IPS-18a (cell line): ENCODE data around the gene KLF11.

Experiments
- H3K27ac ChIP-seq: one replicate; pipeline ENCODE4 v1.5.1; 2013; ENCODE audit warnings: low read length
- H3K27me3 ChIP-seq: one replicate; pipeline ENCODE4 v1.6.1; 2013; ENCODE audit warnings: mild to moderate bottlenecking, low read length; ENCODE audit not compliant: control insufficient read depth, insufficient read depth
- H3K36me3 ChIP-seq: one replicate; pipeline ENCODE4 v1.6.1; 2013; ENCODE audit warnings: low read depth, low read length; ENCODE audit not compliant: control insufficient read depth
- H3K4me1 ChIP-seq: one replicate; pipeline ENCODE4 v1.6.1; 2013; ENCODE audit warnings: low read depth, low read length; ENCODE audit not compliant: control insufficient read depth
- H3K4me3 ChIP-seq: one replicate; pipeline ENCODE4 v1.5.1; 2013; ENCODE audit warnings: low read length
- H3K9ac ChIP-seq: one replicate; pipeline ENCODE4 v1.6.1; 2013; ENCODE audit warnings: mild to moderate bottlenecking, low read length, moderate library complexity
- H3K9me3 ChIP-seq: one replicate; pipeline ENCODE4 v1.6.1; 2013; ENCODE audit warnings: low read depth, low read length; ENCODE audit not compliant: control insufficient read depth

The KLF11 gene

DNA sequence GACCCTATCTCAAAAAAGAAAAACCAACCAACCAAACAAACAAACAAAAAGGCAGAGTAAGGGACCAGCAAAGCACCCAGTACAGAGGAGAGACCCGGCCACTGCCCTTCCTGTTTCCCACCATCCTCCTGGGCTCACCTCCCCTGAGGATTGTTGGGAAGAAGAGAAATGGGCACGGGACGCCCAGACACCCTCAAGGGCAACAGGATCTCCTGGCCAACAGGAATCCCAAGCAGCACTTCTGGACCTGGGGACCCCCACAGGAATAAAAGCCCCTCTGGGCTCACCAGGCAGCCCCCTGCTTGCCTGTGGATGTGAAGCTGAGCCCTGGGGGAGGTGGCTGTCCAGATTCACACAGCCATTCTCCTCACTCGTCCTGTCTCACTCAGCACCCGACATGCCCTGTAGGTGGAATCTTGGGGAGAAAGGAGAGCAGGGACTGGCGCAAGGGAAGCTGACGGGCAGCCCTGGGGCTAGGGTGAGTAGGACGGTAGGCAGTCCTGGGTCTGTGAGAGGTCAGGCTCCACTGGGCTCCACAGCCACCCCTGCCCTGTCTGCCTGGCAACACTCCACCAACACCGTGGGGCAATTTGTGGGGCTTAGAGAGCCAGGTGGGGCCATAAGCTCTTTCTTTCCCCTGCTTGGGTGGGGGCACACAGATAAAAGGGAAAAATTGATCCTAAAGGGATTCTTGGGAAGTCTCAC is 18.0 kb downstream of the KLF11 start:
- Histone ChIP-seq H3K4me1 (peaks cover 12% of the 10 kb centered on the region), H3K36me3 (no peaks in the 10 kb centered on the region), H3K27me3 (no peaks in the 10 kb centered on the region), H3K4me3 (no peak overlapping the region), H3K9me3 (no peaks in the 10 kb centered on the region), H3K27ac (no peak overlapping the region), H3K9ac (no peak overlapping the region)

DNA sequence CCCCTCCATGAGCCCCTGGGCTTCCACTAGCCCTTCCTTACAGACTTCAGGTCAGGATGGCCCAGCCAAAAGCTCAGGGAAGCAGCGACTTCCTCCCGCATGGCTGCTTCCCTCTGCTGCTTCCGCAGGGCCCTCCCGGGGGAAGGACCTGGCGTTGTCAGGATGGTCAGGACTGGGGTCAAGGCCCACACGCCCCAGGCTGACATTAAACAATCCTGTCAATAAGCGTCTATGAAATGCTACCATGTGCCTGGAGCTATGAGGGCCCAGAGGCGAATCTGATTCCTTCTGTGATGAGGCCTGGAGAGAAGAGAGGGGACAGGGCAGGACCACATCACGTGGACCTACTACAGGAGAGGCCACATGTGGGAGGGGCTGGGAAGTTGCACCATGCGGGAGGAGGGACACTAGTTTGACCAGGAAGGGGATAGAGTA is 19.6 kb downstream of the KLF11 start:
- Histone ChIP-seq H3K36me3 (no peaks in the 10 kb centered on the region), H3K4me3 (no peak overlapping the region), H3K27ac (no peak overlapping the region), H3K4me1 (peaks cover 5% of the 10 kb centered on the region), H3K27me3 (no peaks in the 10 kb centered on the region), H3K9ac (no peak overlapping the region), H3K9me3 (no peaks in the 10 kb centered on the region)

DNA sequence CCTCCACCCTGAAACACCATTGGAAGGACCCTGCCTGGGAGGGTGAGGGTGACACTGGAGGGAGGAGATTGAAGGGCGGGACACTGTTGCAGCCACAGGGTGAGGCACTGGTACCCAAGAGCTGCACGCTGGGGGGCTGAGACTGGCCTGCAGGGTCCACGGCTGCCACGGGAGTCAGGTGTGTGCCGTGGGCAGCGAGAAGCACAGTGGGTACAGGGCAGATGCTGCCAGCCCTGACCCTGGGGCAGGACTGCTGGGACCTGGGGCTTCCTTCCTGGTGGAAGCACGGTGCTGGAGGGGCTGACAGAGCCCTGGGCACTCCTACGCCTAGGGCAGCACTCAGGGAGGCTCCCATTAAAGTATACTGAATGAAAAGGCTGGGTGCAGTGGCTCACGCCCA is 20.2 kb downstream of the KLF11 start:
- Histone ChIP-seq H3K36me3 (no peaks in the 10 kb centered on the region), H3K27ac (no peak overlapping the region), H3K9ac (no peak overlapping the region), H3K9me3 (no peaks in the 10 kb centered on the region), H3K4me3 (no peak overlapping the region), H3K27me3 (no peaks in the 10 kb centered on the region), H3K4me1 (peaks cover 5% of the 10 kb centered on the region)

DNA sequence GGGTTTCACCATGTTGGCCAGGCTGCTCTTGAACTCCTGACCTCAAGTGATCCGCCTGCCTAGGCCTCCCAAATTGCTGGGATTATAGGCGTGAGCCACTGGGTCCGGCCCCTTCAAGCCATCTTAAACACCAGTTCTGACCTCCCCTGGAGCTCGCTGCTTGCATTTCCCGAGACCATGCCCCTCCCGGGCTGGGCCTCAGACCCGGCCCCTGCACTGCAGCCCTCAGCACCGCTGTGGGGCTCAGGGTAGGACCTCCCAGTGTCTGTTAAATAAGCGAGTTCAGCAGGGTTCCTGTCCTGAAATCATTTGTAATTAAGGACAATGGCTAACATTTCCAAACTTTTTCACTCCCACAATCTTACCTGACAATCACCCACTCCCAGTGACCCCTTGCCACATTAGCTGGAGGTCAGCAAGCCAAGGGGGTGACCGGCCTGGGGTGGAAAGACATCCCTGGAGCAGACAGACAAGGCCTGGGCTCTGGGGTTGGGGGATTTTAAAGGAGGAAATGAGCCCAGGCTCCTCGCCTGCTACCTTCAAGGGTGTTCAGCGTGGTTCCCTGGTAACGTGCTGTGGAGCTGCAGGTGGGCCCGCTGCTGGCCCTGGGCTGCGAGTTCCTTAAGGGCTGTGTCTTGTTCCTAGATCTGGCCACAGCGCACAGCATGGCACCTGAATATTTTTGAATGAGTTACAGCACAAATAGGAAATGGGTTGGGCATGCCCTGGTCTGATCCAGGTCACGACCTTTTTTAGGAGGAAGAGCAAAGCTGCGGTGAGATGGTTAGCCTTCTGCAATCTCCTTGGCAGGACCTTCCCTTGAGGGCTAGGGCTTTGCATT is 21.8 kb downstream of the KLF11 start:
- H3K4me1 ChIP-seq: peaks cover 5% of the 10 kb centered on the region
- no peak overlapping the region for H3K27ac ChIP-seq

DNA sequence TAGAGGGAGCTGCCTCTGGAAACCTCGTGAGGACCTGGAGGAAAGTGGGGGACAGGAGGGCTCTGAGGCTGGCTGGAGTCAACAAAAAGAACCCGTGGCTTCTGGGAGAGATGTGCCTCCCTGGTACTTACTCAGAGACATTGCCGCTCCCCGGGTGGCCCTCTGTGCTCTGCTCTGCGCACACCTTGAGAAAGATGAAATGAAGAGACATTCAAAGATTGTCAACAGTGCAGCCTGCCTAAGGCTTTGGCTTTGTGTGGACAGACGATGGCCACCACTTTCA is 22.4 kb downstream of the KLF11 start:
- H3K27ac ChIP-seq: no peak overlapping the region
- H3K9me3 ChIP-seq: no peaks in the 10 kb centered on the region
- no peak overlapping the region for H3K9ac ChIP-seq
- H3K27me3 ChIP-seq: no peaks in the 10 kb centered on the region
- peaks cover 5% of the 10 kb centered on the region for H3K4me1 ChIP-seq
- H3K4me3 ChIP-seq: no peak overlapping the region
- no peaks in the 10 kb centered on the region for H3K36me3 ChIP-seq

More for the DNA sequence above, 21.8 kb downstream of the KLF11 start:
- Histone ChIP-seq H3K27me3 (no peaks in the 10 kb centered on the region), H3K9me3 (no peaks in the 10 kb centered on the region), H3K36me3 (no peaks in the 10 kb centered on the region), H3K4me3 (no peak overlapping the region), H3K9ac (no peak overlapping the region)

DNA sequence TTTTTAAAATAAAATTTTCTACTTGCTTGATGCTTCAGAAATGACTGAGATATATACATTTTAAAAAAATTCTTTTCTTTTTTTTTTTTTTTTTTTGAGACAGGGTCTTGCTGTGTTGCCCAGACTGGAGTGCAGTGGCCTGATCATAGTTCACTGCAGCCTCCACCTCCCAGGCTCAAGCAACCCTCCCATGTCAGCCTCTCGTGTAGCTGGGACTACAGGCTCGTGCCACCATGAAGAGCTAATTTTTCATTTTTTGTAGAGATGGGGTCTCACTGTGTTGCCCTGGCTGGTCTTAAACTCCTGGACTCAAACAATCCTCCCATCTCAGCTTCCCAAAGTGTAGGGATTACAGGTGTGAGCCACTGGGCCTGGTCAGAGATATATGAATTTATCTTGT is 24.0 kb downstream of the KLF11 start:
- Histone ChIP-seq H3K9me3 (no peaks in the 10 kb centered on the region), H3K36me3 (no peaks in the 10 kb centered on the region), H3K4me1 (peaks cover 5% of the 10 kb centered on the region), H3K4me3 (no peak overlapping the region), H3K27ac (no peak overlapping the region), H3K27me3 (no peaks in the 10 kb centered on the region), H3K9ac (no peak overlapping the region)

DNA sequence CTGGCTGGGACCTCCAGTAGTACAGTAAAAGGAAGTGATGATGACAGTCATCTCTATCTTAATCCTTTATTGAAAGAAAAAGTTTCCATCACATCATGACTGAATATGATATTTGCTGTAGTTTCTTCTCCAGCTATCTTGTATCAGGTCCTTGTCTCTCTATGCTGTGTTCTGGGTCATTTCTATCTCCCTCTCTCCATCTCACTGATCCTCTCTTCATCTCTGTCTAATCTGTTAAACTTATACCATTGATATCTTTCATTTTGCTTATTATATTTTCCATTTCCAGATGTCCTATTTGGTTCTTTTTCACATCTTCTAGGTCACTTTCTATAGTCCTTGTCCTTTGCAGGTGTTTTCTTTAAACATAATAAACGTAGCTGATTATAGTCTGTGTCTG is 24.5 kb downstream of the KLF11 start:
- peaks cover 5% of the 10 kb centered on the region for H3K4me1 ChIP-seq
- no peaks in the 10 kb centered on the region for H3K27me3 ChIP-seq
- no peak overlapping the region for H3K4me3 ChIP-seq
- no peak overlapping the region for H3K9ac ChIP-seq
- H3K36me3 ChIP-seq: no peaks in the 10 kb centered on the region
- H3K9me3 ChIP-seq: no peaks in the 10 kb centered on the region
- no peak overlapping the region for H3K27ac ChIP-seq

DNA sequence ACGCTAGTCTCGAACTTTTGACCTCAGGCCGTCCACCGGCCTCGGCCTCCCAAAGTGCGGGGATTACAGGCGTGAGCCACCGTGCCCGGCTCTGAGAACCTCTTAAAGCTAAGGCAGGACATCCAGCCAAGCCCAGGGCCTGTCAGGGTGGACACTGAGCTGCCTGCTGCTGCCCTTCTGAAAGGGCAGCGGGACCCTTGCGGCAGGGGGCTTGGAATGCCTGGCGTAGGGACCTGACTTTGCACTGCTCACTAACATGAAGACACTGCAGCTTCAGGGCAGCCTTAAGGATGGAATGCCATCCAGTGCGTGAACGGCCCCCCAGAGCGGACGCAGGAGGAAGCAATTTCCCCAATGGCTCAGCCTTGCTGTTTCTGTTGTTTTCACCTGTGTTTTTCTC is 27.8 kb downstream of the KLF11 start:
- Histone ChIP-seq H3K4me3 (no peak overlapping the region), H3K27me3 (peaks cover 4% of the 10 kb centered on the region), H3K27ac (no peak overlapping the region), H3K4me1 (peaks cover 6% of the 10 kb centered on the region), H3K9ac (no peak overlapping the region), H3K36me3 (no peaks in the 10 kb centered on the region), H3K9me3 (no peaks in the 10 kb centered on the region)

DNA sequence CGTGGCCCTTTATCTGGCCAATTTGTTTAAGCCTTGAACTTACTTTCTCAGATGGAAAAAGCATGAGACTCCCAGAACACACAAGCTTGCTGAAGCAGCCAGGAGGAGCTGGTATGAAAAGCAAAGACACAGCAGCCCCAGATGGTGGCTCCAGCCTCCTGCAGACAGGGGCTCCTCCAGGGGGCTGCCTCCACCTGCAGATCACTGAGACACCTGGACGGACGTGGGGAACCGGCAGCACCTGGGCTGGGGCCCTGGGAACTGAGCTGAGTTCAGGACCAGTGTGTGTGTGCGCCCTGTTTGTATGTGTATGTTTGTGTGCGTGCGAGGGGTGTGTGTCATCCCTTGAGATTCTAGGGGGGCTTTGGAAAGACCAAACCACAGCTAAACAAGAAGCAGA is 28.2 kb downstream of the KLF11 start:
- Histone ChIP-seq H3K4me1 (peaks cover 6% of the 10 kb centered on the region), H3K27ac (no peak overlapping the region), H3K36me3 (no peaks in the 10 kb centered on the region), H3K27me3 (peaks cover 8% of the 10 kb centered on the region), H3K9me3 (no peaks in the 10 kb centered on the region), H3K9ac (no peak overlapping the region), H3K4me3 (no peak overlapping the region)

DNA sequence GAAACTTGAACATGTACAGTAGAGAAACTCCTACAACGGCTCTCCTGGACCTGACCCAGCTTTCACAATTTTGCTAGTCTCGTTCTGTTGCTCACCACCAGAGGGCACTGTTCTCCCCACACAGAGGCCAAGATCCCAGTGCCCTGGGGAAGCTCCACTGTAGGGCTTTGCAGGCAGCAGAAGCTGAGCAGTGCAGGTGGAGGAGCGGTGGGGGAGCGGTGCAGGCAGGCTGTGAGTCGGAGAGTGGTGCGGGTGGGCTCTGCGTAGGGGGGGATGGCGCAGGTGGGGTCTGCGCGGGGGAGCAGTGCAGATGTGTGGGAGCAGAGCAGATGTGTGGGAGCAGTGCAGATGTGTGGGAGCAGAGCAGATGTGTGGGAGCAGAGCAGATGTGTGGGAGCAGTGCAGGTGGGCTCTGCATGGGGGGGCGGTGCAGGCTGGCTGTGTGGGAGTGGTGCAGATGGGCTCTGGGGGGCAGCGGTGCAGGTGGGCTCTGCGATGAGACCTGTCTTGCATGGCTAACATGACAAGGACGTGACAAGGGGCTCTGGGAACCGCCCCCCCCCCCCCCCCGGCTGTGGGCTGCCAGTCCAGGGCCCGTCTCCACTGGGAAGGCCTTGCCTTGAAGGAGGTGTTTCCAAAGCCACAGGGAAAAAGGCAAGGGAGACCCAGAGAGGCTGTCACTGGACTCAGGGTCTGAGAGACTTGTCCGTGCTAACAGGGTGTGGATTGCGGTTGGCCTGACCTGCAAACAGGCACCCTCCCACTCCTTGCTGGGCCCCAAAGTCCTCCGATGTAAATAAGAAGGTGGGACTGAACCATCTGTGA is 29.5 kb downstream of the KLF11 start:
- Histone ChIP-seq H3K9me3 (no peaks in the 10 kb centered on the region), H3K9ac (no peak overlapping the region)

DNA sequence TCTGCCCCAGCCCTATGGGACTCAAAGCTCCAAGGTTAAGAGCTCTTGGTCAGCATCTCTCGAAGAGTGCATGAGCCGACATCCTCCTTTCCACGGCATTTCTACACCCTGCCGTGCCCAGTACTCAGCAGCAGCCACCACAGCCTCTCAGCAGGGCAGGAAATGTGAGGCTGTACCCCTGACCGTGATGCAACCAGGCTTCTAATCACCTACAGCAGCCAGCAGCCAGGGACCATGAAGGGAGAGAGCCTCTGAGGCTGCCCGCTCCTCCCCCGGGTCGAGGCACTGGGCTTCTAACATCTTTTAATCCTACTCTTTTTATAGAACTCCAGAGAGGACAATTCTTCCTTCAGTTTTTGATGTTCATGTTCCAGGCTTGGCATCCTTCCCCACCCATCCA is 30.4 kb downstream of the KLF11 start:
- H3K4me1 ChIP-seq: peaks cover 6% of the 10 kb centered on the region
- H3K4me3 ChIP-seq: no peak overlapping the region
- no peaks in the 10 kb centered on the region for H3K36me3 ChIP-seq
- no peak overlapping the region for H3K9ac ChIP-seq
- H3K27ac ChIP-seq: no peak overlapping the region
- H3K9me3 ChIP-seq: no peaks in the 10 kb centered on the region
- peaks cover 30% of the 10 kb centered on the region for H3K27me3 ChIP-seq

More for the DNA sequence above, 29.5 kb downstream of the KLF11 start:
- Histone ChIP-seq H3K36me3 (no peaks in the 10 kb centered on the region), H3K27ac (no peak overlapping the region), H3K4me3 (no peak overlapping the region), H3K4me1 (peaks cover 6% of the 10 kb centered on the region), H3K27me3 (peaks cover 21% of the 10 kb centered on the region)
